H1 (cell line): Measurements from ENCODE around the gene KLF16. TPM values are rescaled to one million over a fixed set of nuclear protein-coding genes. Genes with fewer than 3 reads are reported as not detected.

Experiments used
- CTCF ChIA-PET: fragments of 300-600 bp; sonication (Branson Sonifier 250); formaldehyde crosslinking; loops from one replicate; lab custom pipeline; 2021; ENCODE audit not compliant: partially characterized antibody; lab: Charles Lee
- POLR2A ChIA-PET: fragments of 300-600 bp; sonication (Branson Sonifier 250); formaldehyde crosslinking; loops from one replicate; lab custom pipeline; 2021; ENCODE audit warnings: inconsistent platforms; ENCODE audit not compliant: partially characterized antibody; lab: Charles Lee
- DNase-seq, 2 experiments: peaks; one replicate each; pipeline versions ENCODE4 v3.0.0 to v3.0.0-alpha.2; 2010 to 2022; ENCODE audit warnings: low spot score in 2 of 2, low read depth in 1 of 2, mixed read lengths in 1 of 2
- FAIRE-seq: peaks from 2 replicates; lab custom pipeline; 2011; peaks lifted over from hg19 to GRCh38; lab: Jason Lieb, UNC
- H2AFZ ChIP-seq: 2 replicates; pipeline ENCODE4 v1.8.1; 2012; ENCODE audit warnings: low read length, inconsistent platforms
- H2AK5ac ChIP-seq: 2 replicates; pipeline ENCODE4 v1.6.1; 2013; ENCODE audit warnings: low read depth, low read length
- H2BK120ac ChIP-seq: replicated peaks from 2 replicates; pipeline ENCODE3; 2013; ENCODE audit warnings: low read depth, low read length, inconsistent platforms
- H2BK12ac ChIP-seq: 2 replicates; pipeline ENCODE4 v1.6.1; 2013; ENCODE audit warnings: low read depth, low read length
- H2BK15ac ChIP-seq: 2 replicates; pipeline ENCODE4 v1.6.1; 2013; ENCODE audit warnings: low read length
- H2BK20ac ChIP-seq: 2 replicates; pipeline ENCODE4 v1.6.1; 2013; ENCODE audit warnings: low read length
- H2BK5ac ChIP-seq: 2 replicates; pipeline ENCODE4 v1.6.1; 2013; ENCODE audit warnings: low read depth, low read length
- H3K14ac ChIP-seq: 2 replicates; pipeline ENCODE4 v1.6.1; 2013; ENCODE audit warnings: inconsistent platforms; ENCODE audit not compliant: insufficient read length
- H3K18ac ChIP-seq: 2 replicates; pipeline ENCODE4 v1.6.1; 2013; ENCODE audit warnings: low read length; ENCODE audit errors: extremely low read depth
- H3K23ac ChIP-seq: 2 replicates; pipeline ENCODE4 v1.6.1; 2013; ENCODE audit warnings: inconsistent platforms; ENCODE audit not compliant: insufficient read length
- H3K23me2 ChIP-seq: 2 replicates; pipeline ENCODE4 v1.6.1; 2013; ENCODE audit warnings: low read depth, low read length
- H3K27ac ChIP-seq: 2 replicates; pipeline ENCODE4 v1.6.1; 2011; ENCODE audit warnings: low read depth, low read length, inconsistent platforms
- H3K27me3 ChIP-seq, 4 experiments: replicated peaks in 1 of 4; 1 replicate in 1 of 4; 2 replicates in 3 of 4; pipeline versions ENCODE4 v1.6.1 to v1.8.1; 2011 to 2013; ENCODE audit warnings: low read length in 3 of 4, mild to moderate bottlenecking in 3 of 4, inconsistent platforms in 2 of 4, mixed read lengths in 2 of 4, moderate library complexity in 1 of 4; ENCODE audit not compliant: control insufficient read depth in 3 of 4, insufficient read depth in 3 of 4; ENCODE audit errors: extremely low read depth in 1 of 4
- H3K36me3 ChIP-seq, 4 experiments: 2 replicates each; pipeline versions ENCODE4 v1.6.1 to v1.8.1; 2011 to 2013; ENCODE audit warnings: mild to moderate bottlenecking in 4 of 4, low read length in 3 of 4, moderate library complexity in 2 of 4, control low read depth in 1 of 4, inconsistent platforms in 1 of 4; ENCODE audit not compliant: insufficient read depth in 4 of 4, control insufficient read depth in 2 of 4
- H3K4ac ChIP-seq: replicated peaks from 2 replicates; pipeline ENCODE3; 2013; ENCODE audit warnings: low read length, low read depth, mixed read lengths, inconsistent platforms; ENCODE audit not compliant: insufficient read length
- H3K4me1 ChIP-seq, 4 experiments: replicated peaks in 1 of 4; 1 replicate in 1 of 4; 2 replicates in 3 of 4; pipeline versions ENCODE4 v1.6.1 to v1.8.1; 2011 to 2013; ENCODE audit warnings: low read length in 3 of 4, inconsistent platforms in 2 of 4, mixed read lengths in 1 of 4; ENCODE audit not compliant: insufficient read depth in 4 of 4, control insufficient read depth in 3 of 4
- H3K4me2 ChIP-seq, 2 experiments: 2 replicates each; pipeline versions ENCODE4 v1.6.1 to v1.8.1; 2011 to 2013; ENCODE audit warnings: low read depth in 2 of 2, low read length in 2 of 2, control low read depth in 1 of 2, inconsistent platforms in 1 of 2, mild to moderate bottlenecking in 1 of 2; ENCODE audit not compliant: insufficient read depth in 1 of 2
- H3K4me3 ChIP-seq, 4 experiments: fragments of 200-600, 300-600 bp in 1 of 4; sonication (generic), shearing (Covaris generic), sonication (Bioruptor Twin) in 1 of 4; 2 replicates each; pipeline versions ENCODE4 v1.5.1 to v1.8.1; 2011 to 2016; ENCODE audit warnings: low read length in 4 of 4, low read depth in 3 of 4, control low read depth in 2 of 4, inconsistent platforms in 2 of 4, mild to moderate bottlenecking in 2 of 4, mixed read lengths in 1 of 4, moderate library complexity in 1 of 4; ENCODE audit not compliant: insufficient read depth in 2 of 4; ENCODE audit errors: extremely low read depth in 1 of 4
- H3K56ac ChIP-seq: replicated peaks from 2 replicates; pipeline ENCODE3; 2013; ENCODE audit warnings: low read depth, mild to moderate bottlenecking, mixed read lengths, low read length, inconsistent platforms; ENCODE audit not compliant: insufficient read length
- H3K79me1 ChIP-seq: 2 replicates; pipeline ENCODE4 v1.6.1; 2013; ENCODE audit warnings: low read depth, low read length, control low read depth
- H3K79me2 ChIP-seq, 2 experiments: 2 replicates each; pipeline versions ENCODE4 v1.6.1 to v1.8.1; 2012 to 2013; ENCODE audit warnings: low read length in 2 of 2, mild to moderate bottlenecking in 2 of 2, inconsistent platforms in 1 of 2; ENCODE audit not compliant: insufficient read depth in 2 of 2, control insufficient read depth in 1 of 2
- H3K9ac ChIP-seq, 4 experiments: replicated peaks in 1 of 4; 1 replicate in 1 of 4; 2 replicates in 3 of 4; pipeline versions ENCODE4 v1.6.1 to v1.8.1; 2011 to 2013; ENCODE audit warnings: low read depth in 3 of 4, low read length in 3 of 4, control low read depth in 2 of 4, mild to moderate bottlenecking in 2 of 4, moderate library complexity in 2 of 4, inconsistent platforms in 1 of 4; ENCODE audit errors: extremely low read depth in 1 of 4
- H3K9me3 ChIP-seq, 2 experiments: 2 replicates each; pipeline versions ENCODE4 v1.6.1 to v1.8.1; 2012 to 2013; ENCODE audit warnings: mild to moderate bottlenecking in 2 of 2, moderate library complexity in 2 of 2, control low read depth in 1 of 2, inconsistent platforms in 1 of 2, low read depth in 1 of 2, low read length in 1 of 2, mixed read lengths in 1 of 2; ENCODE audit not compliant: insufficient read depth in 2 of 2
- H4K20me1 ChIP-seq, 2 experiments: replicated peaks in 1 of 2; 2 replicates each; pipeline versions ENCODE3 to v1.8.1; 2011 to 2013; ENCODE audit warnings: inconsistent platforms in 2 of 2, low read length in 2 of 2, mild to moderate bottlenecking in 1 of 2; ENCODE audit not compliant: insufficient read depth in 2 of 2, control insufficient read depth in 1 of 2
- H4K5ac ChIP-seq: 2 replicates; pipeline ENCODE4 v1.6.1; 2013; ENCODE audit warnings: low read length, low read depth, mixed read lengths, inconsistent platforms; ENCODE audit not compliant: insufficient read length
- H4K8ac ChIP-seq: 2 replicates; pipeline ENCODE4 v1.8.0; 2013; ENCODE audit warnings: mild to moderate bottlenecking, moderate library complexity, low read length, inconsistent platforms; ENCODE audit not compliant: insufficient read depth; ENCODE audit errors: extremely low read depth
- H4K91ac ChIP-seq: replicated peaks from 2 replicates; pipeline ENCODE3; 2013; ENCODE audit warnings: low read length, mixed read lengths, inconsistent platforms; ENCODE audit not compliant: insufficient read length
- HDAC2 ChIP-seq, 2 experiments: fragments of 300-600 bp in 1 of 2; sonication (generic) in 1 of 2; IDR thresholded peaks; 2 replicates each; pipeline ENCODE4 v1.6.1; 2011 to 2012; ENCODE audit warnings: low read depth in 2 of 2, low read length in 2 of 2, mild to moderate bottlenecking in 2 of 2, moderate library complexity in 2 of 2, borderline replicate concordance in 1 of 2, inconsistent platforms in 1 of 2
- KDM5A ChIP-seq: fragments of 200-600 bp; IDR thresholded peaks from 2 replicates; pipeline ENCODE4 v1.7.1; 2012; ENCODE audit warnings: mild to moderate bottlenecking, low read length, inconsistent platforms, mixed read lengths
- POLR2AphosphoS5 ChIP-seq: IDR thresholded peaks from 2 replicates; pipeline ENCODE4 v1.6.1; 2011; ENCODE audit warnings: low read depth, low read length
- SAP30 ChIP-seq: fragments of 300-600 bp; sonication (generic); IDR thresholded peaks from 2 replicates; pipeline ENCODE4 v1.7.1; 2012; ENCODE audit warnings: low read length, moderate library complexity, mild to moderate bottlenecking, inconsistent platforms; ENCODE audit not compliant: insufficient read depth, insufficient replicate concordance
- SP4 ChIP-seq: IDR thresholded peaks from 2 replicates; pipeline ENCODE4 v1.6.1; 2012; ENCODE audit warnings: low read length, inconsistent platforms
- WGBS, 2 experiments: shearing (Covaris generic) in 1 of 2; methylation state at CpG; one replicate each; pipeline versions ENCODE4 v1.1.6 to v1.1.7; 2013 to 2015; ENCODE audit warnings: low lambda C conversion rate in 2 of 2, mixed read lengths in 2 of 2, inconsistent platforms in 1 of 2, low coverage in 1 of 2, missing lambda C conversion rate in 1 of 2; ENCODE audit not compliant: insufficient replicate concordance in 2 of 2, insufficient coverage in 1 of 2, insufficient read length in 1 of 2; ENCODE audit errors: extremely low coverage in 1 of 2, missing lambda C conversion rate in 1 of 2; 5-methylcytosine and 5-hydroxymethylcytosine counted together
- polyA plus RNA-seq, 7 experiments: library from polyadenylated mRNA; depleted of rRNA in 3 of 7; stranded (reverse) in 5 of 7; unstranded in 2 of 7; fragments of >200 nt in 5 of 7; fragments of 200-250 nt in 2 of 7; gene quantifications; 1 replicate in 5 of 7; 2 replicates in 1 of 7; 4 replicates in 1 of 7; pipeline versions ENCODE4 v1.2.1 to v1.2.3, GENCODE V29; 2011 to 2013; ENCODE audit warnings: missing spikeins in 2 of 7, mixed read lengths in 2 of 7
- total RNA-seq: library from RNA; stranded (reverse); fragmentation: NEBNext Ultra II Directional; extraction: Animal tissue kit (Norgen Biotek cat#: 25700); gene quantifications from 2 replicates; pipeline ENCODE4 v1.2.1, GENCODE V29; 2021
- TF ChIP-seq, protein P1 (sequence below): IDR thresholded peaks from 2 replicates; pipeline ENCODE4 v1.6.1; 2011; ENCODE audit warnings: low read depth, mild to moderate bottlenecking, low read length; ENCODE audit not compliant: insufficient read depth

The KLF16 gene
- total and polyA plus RNA-seq, 2 of the 8 experiments (the other 6 are each of a cell fraction or from before 2014, with no cell fraction given), result 14.3 to 45.9 TPM

DNA sequence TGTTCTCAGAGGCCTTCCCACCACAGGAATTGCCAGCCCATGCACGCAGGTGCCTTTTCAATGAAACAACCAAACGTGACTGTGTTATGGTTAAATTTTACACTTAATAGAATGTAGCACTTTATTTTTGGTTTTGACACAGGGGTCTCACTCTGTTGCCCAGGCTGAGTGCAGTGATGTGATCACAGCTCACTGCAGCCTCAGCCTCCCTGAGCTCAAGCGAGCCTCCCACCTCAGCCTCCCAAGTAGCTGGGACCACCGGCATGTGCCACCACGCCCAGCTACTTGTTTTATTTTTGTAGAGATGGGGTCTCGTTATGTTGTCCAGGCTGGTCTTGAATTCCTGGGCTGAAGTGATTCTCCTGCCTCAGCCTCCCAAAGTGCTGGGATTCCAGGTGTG is 58.5 kb downstream of the KLF16 start:
- no peaks in the 10 kb centered on the region for H3K4me1 ChIP-seq
- ChIA-PET CTCF (interaction anchor here (3.4 to 3.9 kb wide), 2 partner anchors 21 to 23 kb away, joined by 10 to 19 read pairs; no protein-coding TSS in a partner anchor), POLR2A (interaction anchor here (1.6 kb wide), 1 partner anchor 21 kb away, joined by 3 read pairs; no protein-coding TSS in a partner anchor)
- no peaks in the 10 kb centered on the region for H3K79me1 ChIP-seq
- no peak overlapping the region for H2BK5ac ChIP-seq
- H2BK120ac ChIP-seq, result no peak overlapping the region
- H3K18ac ChIP-seq, result no peak overlapping the region
- H3K4me2 ChIP-seq, result no peak overlapping the region
- no peak for DNase-seq
- H4K91ac ChIP-seq, result no peak overlapping the region
- peaks cover 0 to 3% (median 0%) of the 10 kb centered on the region in 4 experiments; a peak in 1 of 7 replicates for H3K27me3 ChIP-seq
- H3K23me2 ChIP-seq, result no peaks in the 10 kb centered on the region
- no peak overlapping the region for H3K14ac ChIP-seq
- H2AK5ac ChIP-seq, result no peak overlapping the region
- no peak for FAIRE-seq
- no peaks in the 10 kb centered on the region for H4K20me1 ChIP-seq
- H2AFZ ChIP-seq, result no peak overlapping the region
- H3K56ac ChIP-seq, result no peak overlapping the region
- H4K5ac ChIP-seq, result no peak overlapping the region
- H4K8ac ChIP-seq, result no peak overlapping the region
- no peaks in the 10 kb centered on the region for H3K36me3 ChIP-seq
- H3K4me3 ChIP-seq, result no peak overlapping the region
- no peak overlapping the region for H2BK12ac ChIP-seq
- WGBS, 2 experiments, result 87% methylated on average over 6 of the region's 6 CpGs; no CpG with 5 or more reads in 1 of the 2 experiments
- H2BK20ac ChIP-seq, result no peak overlapping the region
- H3K9ac ChIP-seq, result no peak overlapping the region
- no peak overlapping the region for H3K23ac ChIP-seq
- no peak overlapping the region for H3K4ac ChIP-seq
- H3K27ac ChIP-seq, result no peak overlapping the region
- no peaks in the 10 kb centered on the region for H3K79me2 ChIP-seq
- no peak overlapping the region for H2BK15ac ChIP-seq
- H3K9me3 ChIP-seq, result no peaks in the 10 kb centered on the region
- no peak for TF ChIP-seq SAP30
- no peak for TF ChIP-seq KDM5A
- TF ChIP-seq, protein P1, sequence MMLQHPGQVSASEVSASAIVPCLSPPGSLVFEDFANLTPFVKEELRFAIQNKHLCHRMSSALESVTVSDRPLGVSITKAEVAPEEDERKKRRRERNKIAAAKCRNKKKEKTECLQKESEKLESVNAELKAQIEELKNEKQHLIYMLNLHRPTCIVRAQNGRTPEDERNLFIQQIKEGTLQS, result no peak
- TF ChIP-seq POLR2AphosphoS5, result no peak
- TF ChIP-seq HDAC2 (IDR thresholded peaks at IDR 0.05; ENCODE audit: borderline replicate concordance in 1 of 2, low read depth in 2 of 2, low read length in 2 of 2), result no peak
- no peak for TF ChIP-seq SP4
